HG02885 (cell line): ENCODE measurements around the gene CKAP2L.
A peak's percentile ranks its signal among the peaks of the same experiment; 100 is the strongest.

Experiments used
- ATAC-seq: cut with Tn5 transposase; IDR thresholded peaks from one replicate; pipeline ENCODE4 v1.9.1; 2021; ENCODE audit warnings: mild to moderate bottlenecking; ENCODE audit not compliant: unreplicated experiment, poor library complexity

Gene CKAP2L

DNA sequence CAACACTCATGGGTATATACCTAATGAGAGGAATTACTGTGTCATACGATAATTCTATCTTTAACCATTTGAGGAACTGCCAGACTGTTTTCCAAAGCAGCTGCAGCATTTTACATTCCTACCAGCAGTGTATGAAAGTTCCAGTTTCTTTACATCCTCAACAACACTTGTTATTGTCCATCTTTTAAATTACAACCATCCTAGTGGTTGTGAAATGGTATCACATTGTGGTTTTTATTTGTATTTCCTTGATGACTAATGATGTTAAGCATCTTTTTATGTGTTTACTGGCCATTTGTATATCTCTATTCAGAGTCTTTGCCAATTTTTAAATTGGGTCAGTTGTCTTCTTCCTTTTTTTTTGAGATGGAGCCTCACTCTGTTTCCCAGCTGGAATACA, 4.0 kb upstream of the CKAP2L start:
- no peak for ATAC-seq

DNA sequence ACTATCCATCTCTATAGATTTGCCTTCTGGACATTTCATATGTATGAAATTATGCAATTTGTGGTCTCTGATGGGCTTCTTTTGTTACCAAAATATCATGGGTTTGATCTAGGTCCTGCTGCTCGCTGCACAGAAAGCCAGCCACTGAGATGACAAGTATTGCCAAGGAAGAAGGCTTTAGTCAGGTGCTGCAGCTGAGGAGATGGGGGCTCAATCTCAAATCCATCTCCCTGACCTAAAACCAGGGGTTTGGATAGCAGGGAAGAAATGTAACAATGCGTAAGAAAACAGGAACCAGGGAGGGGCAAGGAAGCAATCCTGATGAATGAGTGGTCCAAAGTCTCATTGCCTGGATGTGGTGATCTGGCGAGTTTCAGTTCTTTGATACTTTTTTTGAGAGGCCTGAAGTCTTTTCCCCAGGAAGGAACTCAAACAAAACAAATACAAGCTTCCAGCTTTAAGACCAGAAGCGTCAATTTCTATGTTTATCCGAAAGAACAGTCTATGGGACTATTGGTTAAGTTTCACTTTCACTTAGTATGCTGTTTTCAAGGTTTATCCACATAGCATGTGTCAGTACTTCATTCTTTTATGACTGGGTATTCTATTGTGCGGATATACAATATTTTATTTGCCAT, 3.4 kb upstream of the CKAP2L start:
- no peak for ATAC-seq

GRCh38 chr2:112765251-112765650, 842 bp upstream of the CKAP2L start:
- no peak for ATAC-seq

- ATAC-seq = no peak
Measured at GRCh38 chr2:112762276-112762675, 2.1 kb downstream of the CKAP2L start.

- ATAC-seq = no peak
Measured at GRCh38 chr2:112760149-112760548, 4.3 kb downstream of the CKAP2L start.

- ATAC-seq = no peak
Measured at GRCh38 chr2:112758711-112759110, 5.7 kb downstream of the CKAP2L start.

GRCh38 chr2:112757265-112757664, 7.1 kb downstream of the CKAP2L start:
- no peak for ATAC-seq

GRCh38 chr2:112756207-112756606, 8.2 kb downstream of the CKAP2L start:
- no peak for ATAC-seq

GRCh38 chr2:112755444-112755843, 9.0 kb downstream of the CKAP2L start:
- ATAC-seq = no peak

DNA sequence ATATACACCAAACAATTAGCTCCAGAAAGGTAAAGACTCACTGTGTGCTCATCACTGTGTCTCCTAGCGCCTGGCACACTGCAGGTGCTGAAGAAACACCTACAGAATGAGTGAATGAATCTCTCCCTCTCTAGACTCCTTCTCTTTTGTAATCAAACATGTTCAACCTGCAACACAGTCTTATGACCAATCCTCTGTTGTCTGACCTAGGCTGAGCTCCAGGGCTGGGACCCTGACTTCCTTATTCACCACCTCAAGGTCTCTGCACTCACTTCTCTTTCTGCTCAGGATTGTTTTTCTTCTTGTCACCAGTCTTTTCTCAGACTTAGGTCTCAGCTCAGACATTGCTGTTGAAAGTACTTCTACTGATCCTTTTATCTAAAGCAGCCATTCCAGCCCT, 9.8 kb downstream of the CKAP2L start:
- ATAC-seq = no peak

DNA sequence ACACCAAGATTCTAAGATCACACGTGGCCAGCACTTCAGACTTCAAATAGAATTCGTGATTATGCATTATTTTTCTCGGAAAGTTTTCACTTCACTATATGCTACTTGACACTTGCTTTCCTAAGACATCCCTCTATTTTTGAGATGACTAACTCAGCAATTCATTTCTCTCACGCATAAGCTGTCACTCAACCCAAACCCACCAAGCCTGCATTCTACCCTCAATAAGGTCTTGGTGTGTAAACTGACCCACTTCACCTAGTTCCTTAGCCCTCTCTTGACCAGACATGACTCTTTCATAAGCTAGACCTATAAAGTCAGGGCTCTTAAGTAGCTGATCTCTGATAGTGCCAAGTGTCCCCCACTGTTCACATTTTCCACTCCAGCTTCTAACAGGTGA, 11.7 kb downstream of the CKAP2L start:
- ATAC-seq = no peak

- no peak for ATAC-seq
Measured at GRCh38 chr2:112751451-112752197, 12.8 kb downstream of the CKAP2L start.

DNA sequence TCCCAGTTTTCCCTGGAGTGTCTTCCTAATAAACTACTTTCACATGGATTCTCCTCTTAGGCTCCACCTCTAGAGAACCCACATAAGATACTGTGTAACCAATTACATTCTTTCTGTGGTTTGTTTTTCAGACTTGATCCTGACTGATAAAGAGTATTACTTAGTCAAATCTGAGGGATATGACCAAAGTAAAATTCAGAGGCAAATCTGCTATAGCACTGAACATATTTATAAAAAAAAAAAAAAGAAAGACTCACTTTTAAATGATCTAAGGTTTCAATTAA, 13.9 kb downstream of the CKAP2L start:
- no peak for ATAC-seq

GRCh38 chr2:112749755-112750559, 14.5 kb downstream of the CKAP2L start:
- ATAC-seq = peak; percentile 74

DNA sequence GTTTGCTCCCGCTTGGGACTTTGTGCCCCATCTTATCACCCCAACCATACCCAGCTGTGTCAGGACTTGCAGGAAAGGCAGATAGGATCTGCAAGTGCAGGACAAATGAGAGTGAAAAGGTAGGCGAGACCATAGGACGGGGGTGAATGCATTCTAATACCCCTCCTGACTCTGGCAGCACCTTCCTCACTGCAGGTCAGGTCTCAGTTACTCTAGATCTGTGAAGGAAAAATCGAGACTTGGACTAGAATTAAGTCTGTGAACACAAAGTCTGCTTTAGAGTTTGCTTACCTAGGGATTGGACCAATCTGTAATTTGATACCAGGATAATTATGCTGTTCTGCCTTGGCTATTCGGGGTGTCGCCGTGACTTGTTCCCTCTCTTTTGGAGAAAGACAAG, 23.9 kb downstream of the CKAP2L start:
- ATAC-seq = no peak

DNA sequence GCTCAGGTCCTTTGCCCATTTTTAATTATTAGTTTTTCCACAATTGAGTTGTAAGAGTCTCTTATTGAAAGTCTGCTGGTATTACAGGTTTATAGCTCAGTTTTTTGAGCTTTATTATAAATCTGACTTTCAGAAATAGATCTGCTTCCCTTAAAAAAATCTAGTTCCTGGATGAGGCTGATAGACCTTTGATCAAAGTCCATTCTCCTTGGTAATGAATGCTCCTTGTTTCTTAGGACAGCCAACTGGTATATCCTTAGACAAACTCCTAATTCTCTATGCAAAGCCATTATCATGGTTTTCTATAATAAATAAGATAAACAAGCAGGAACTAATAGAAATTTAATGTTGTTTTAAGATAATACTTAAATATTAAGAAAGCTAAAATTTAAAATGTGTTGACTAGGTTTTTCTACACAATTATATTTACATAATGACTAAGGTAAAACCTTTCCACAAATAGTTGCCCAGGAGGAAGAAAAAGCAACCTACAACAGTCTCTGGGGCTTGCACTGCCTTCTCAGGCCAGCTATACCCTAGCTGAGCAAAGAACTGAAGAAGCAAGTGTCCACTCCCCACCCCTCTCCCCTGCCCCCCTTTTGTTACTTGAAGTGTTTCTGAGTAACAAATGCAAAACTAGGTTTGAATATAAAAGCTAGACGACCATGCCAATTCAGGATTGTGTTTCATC, 26.7 kb downstream of the CKAP2L start:
- no peak for ATAC-seq

DNA sequence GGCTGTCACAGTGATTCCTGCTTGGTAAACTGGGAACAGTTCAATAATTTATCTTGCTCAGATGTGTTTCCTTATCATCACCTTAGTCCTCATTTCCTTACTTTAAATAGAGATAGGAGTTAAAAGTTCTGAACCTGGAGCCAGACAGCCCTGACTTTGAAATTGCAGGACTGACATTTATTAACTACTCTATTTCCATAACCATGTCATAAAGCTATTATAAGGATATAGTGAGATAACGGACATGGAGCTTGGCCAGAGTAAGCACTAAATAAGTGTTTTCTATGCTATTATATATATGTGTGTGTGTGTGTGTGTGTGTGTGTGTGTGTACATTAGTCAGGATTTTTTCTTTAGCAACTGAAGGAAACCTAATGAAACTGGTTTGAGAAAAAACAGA, 30.5 kb downstream of the CKAP2L start:
- no peak for ATAC-seq

DNA sequence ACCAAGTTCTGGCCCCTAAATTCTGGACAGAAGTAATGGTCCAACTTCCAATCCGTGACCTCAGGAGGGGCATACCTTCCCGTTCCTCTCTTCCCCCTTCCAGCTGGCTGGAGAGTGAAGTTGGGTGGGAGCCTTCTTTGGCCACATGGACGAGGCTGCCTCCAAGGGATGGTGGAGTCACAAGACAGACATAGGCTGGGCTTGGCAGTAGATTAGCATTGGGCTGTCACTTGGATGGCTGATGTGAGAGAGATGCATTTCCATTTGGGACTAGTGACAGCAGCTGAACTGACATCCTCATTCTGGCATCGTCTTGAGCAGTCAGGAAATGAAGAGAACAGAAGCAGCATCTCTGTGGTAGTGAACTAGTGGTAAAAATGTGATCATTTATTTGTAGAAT, 31.0 kb downstream of the CKAP2L start:
- ATAC-seq = no peak

- no peak for ATAC-seq
Measured at GRCh38 chr2:112731479-112731878, 32.9 kb downstream of the CKAP2L start.

DNA sequence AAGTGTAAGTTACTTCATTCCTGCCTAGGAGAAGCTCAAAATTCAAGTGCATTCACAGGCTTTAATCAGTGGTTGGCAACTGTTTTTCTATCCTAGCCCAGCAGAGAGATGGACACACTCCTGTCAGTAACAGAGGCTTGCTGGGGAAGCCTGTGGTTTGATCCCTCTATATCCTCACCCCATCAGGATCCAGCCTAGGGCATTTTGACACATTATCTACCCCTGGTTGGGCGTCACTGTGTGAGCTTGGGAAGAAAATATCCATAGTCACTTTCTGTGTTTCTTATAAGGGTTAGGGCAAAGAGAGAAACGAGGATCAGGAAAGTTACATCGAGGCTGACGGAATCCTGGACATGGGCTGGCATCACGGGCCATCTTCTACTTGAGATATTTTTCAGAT, 33.6 kb downstream of the CKAP2L start:
- no peak for ATAC-seq

DNA sequence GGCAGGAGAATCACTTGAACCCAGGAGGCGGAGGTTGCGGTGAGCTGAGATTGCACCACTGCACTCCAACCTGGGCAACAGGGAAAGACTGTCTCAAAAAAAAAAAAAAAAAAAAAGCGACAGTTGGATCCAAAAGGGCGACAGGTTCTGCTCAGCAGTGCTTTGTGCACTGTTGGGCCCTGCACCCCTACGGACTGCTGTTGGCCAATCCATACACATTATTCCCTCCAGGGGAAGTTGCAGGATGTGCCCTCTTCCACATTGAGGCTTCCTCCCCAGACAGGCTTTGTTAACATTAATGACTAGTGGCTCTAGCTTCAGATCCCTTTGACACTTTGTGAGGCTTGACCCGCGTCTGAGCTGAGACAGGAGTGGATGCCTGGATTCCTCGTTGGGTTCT, 34.2 kb downstream of the CKAP2L start:
- no peak for ATAC-seq
